HS-5 (cell line): ENCODE data around the gene MYOCD.

Source experiments
- DNase-seq: peaks from one replicate; pipeline ENCODE4 v3.0.0-alpha.2; 2012; ENCODE audit warnings: low read depth

The MYOCD gene

GRCh38 chr17:12643822-12644221 is 21.9 kb upstream of the MYOCD start:
- no peak for DNase-seq

GRCh38 chr17:12644623-12645022 is 21.1 kb upstream of the MYOCD start:
- DNase-seq: no peak

- DNase-seq: no peak
Observed at GRCh38 chr17:12646761-12647422, 18.8 kb upstream of the MYOCD start.

GRCh38 chr17:12648498-12648897 is 17.2 kb upstream of the MYOCD start:
- DNase-seq: no peak

GRCh38 chr17:12655936-12656335 is 9.8 kb upstream of the MYOCD start:
- DNase-seq: no peak

- no peak for DNase-seq
Observed at GRCh38 chr17:12656354-12656753, 9.3 kb upstream of the MYOCD start.

GRCh38 chr17:12659500-12659899 is 6.2 kb upstream of the MYOCD start:
- no peak for DNase-seq

GRCh38 chr17:12664252-12664651 is 1.4 kb upstream of the MYOCD start:
- no peak for DNase-seq

GRCh38 chr17:12664894-12665262 is 812 bp upstream of the MYOCD start:
- no peak for DNase-seq

GRCh38 chr17:12666718-12667117 is 1.0 kb downstream of the MYOCD start:
- no peak for DNase-seq

GRCh38 chr17:12667299-12667958 is 1.7 kb downstream of the MYOCD start:
- no peak for DNase-seq

GRCh38 chr17:12671906-12672305 is 6.2 kb downstream of the MYOCD start:
- DNase-seq: no peak

GRCh38 chr17:12672947-12673346 is 7.3 kb downstream of the MYOCD start:
- no peak for DNase-seq

- DNase-seq: no peak
Observed at GRCh38 chr17:12673788-12674187, 8.1 kb downstream of the MYOCD start.

- DNase-seq: no peak
Observed at GRCh38 chr17:12680407-12680897, 14.8 kb downstream of the MYOCD start.

- DNase-seq: no peak
Observed at GRCh38 chr17:12680993-12681392, 15.3 kb downstream of the MYOCD start.

GRCh38 chr17:12683299-12683698 is 17.6 kb downstream of the MYOCD start:
- no peak for DNase-seq

GRCh38 chr17:12686486-12686885 is 20.8 kb downstream of the MYOCD start:
- no peak for DNase-seq

GRCh38 chr17:12688382-12688781 is 22.7 kb downstream of the MYOCD start:
- no peak for DNase-seq

GRCh38 chr17:12691173-12691572 is 25.5 kb downstream of the MYOCD start:
- no peak for DNase-seq

GRCh38 chr17:12693640-12694039 is 27.9 kb downstream of the MYOCD start:
- DNase-seq: no peak

GRCh38 chr17:12706070-12706469 is 40.4 kb downstream of the MYOCD start:
- DNase-seq: no peak

GRCh38 chr17:12709063-12709462 is 43.4 kb downstream of the MYOCD start:
- DNase-seq: no peak

GRCh38 chr17:12712415-12712814 is 46.7 kb downstream of the MYOCD start:
- no peak for DNase-seq
